Liver (tissue), 3 donors: ENCODE data around the gene PFN1.

Experiments
- ATF3 ChIP-seq: IDR thresholded peaks from 2 replicates; pipeline ENCODE4 v1.6.1; 2016; ENCODE audit warnings: antibody characterized with exemption
- CTCF ChIP-seq: fragments of 150-350 bp; IDR thresholded peaks from 2 replicates; pipeline ENCODE4 v1.5.1; 2017; ENCODE audit warnings: improper control_type of control experiment, low read depth, low read length; ENCODE audit not compliant: missing input control
- EGR1 ChIP-seq, 2 donors: IDR thresholded peaks; 2 replicates each; pipeline ENCODE4 v1.6.1; 2016 to 2018; ENCODE audit warnings: antibody characterized with exemption in 2 of 2, low read depth in 2 of 2
- FOXA1 ChIP-seq: IDR thresholded peaks from 2 replicates; pipeline ENCODE4 v1.6.1; 2016; ENCODE audit warnings: antibody characterized with exemption
- GABPA ChIP-seq, 2 donors: IDR thresholded peaks in 1 of 2; conservative IDR thresholded peaks in 1 of 2; 2 replicates each; pipeline ENCODE4 v1.6.1; 2016; ENCODE audit warnings: antibody characterized with exemption in 2 of 2, mild to moderate bottlenecking in 1 of 2, moderate library complexity in 1 of 2
- JUND ChIP-seq, 2 donors: IDR thresholded peaks; 2 replicates each; pipeline ENCODE4 v1.6.1; 2016; ENCODE audit warnings: antibody characterized with exemption in 2 of 2
- MAX ChIP-seq: IDR thresholded peaks from 2 replicates; pipeline ENCODE4 v1.6.1; 2016; ENCODE audit warnings: antibody characterized with exemption
- RAD21 ChIP-seq, 2 donors: IDR thresholded peaks; 2 replicates each; pipeline ENCODE4 v1.6.1; 2016; ENCODE audit warnings: antibody characterized with exemption in 2 of 2, mild to moderate bottlenecking in 2 of 2
- REST ChIP-seq: IDR thresholded peaks from 2 replicates; pipeline ENCODE4 v1.6.1; 2016; ENCODE audit warnings: antibody characterized with exemption, mild to moderate bottlenecking
- RXRA ChIP-seq, 2 donors: IDR thresholded peaks; 2 replicates each; pipeline ENCODE4 v1.6.1; 2017 to 2018; ENCODE audit warnings: antibody characterized with exemption in 2 of 2, mild to moderate bottlenecking in 1 of 2
- SP1 ChIP-seq: IDR thresholded peaks from 2 replicates; pipeline ENCODE4 v1.6.1; 2018; ENCODE audit warnings: antibody characterized with exemption, mild to moderate bottlenecking
- TAF1 ChIP-seq: conservative IDR thresholded peaks from 2 replicates; pipeline ENCODE4 v1.6.1; 2016; ENCODE audit warnings: antibody characterized with exemption, mild to moderate bottlenecking
- YY1 ChIP-seq: IDR thresholded peaks from 2 replicates; pipeline ENCODE4 v1.6.1; 2016; ENCODE audit warnings: antibody characterized with exemption, mild to moderate bottlenecking
- ZBTB33 ChIP-seq: IDR thresholded peaks from 2 replicates; pipeline ENCODE4 v1.6.1; 2016; ENCODE audit warnings: antibody characterized with exemption
- donor health status: healthy.
- donor health status: healthy.

- no peak for TF ChIP-seq REST
- TF ChIP-seq RAD21 (IDR thresholded peaks at IDR 0.05): no peak
- no peak for TF ChIP-seq CTCF
- no peak for TF ChIP-seq MAX
- no peak for TF ChIP-seq ATF3
- TF ChIP-seq TAF1: no peak
- TF ChIP-seq JUND (IDR thresholded peaks at IDR 0.05): no peak
- TF ChIP-seq ZBTB33: no peak
- TF ChIP-seq YY1: no peak
- no peak for TF ChIP-seq SP1
- no peak for TF ChIP-seq EGR1 (IDR thresholded peaks at IDR 0.05; ENCODE audit: low read depth in 2 of 2)
- TF ChIP-seq RXRA (IDR thresholded peaks at IDR 0.05): no peak
- TF ChIP-seq GABPA (IDR thresholded peaks at IDR 0.05 in 1 of 2, conservative IDR thresholded peaks at IDR 0.05 in 1 of 2): no peak
- no peak for TF ChIP-seq FOXA1
Observed at GRCh38 chr17:4942760-4943508, 5.4 kb downstream of the PFN1 start.
